GM12864 (cell line): ENCODE measurements around the gene CFAP74.
"Not testable (repeated sequence)": the region's sequence is repeated elsewhere in the genome, so short reads cannot be mapped to it uniquely, and the experiment has no call there.

ENCODE experiments used
- DNase-seq: peaks from one replicate; pipeline ENCODE4 v3.0.0-alpha.2; 2011; ENCODE audit warnings: low read depth
- H3K4me3 ChIP-seq: 2 replicates; pipeline ENCODE4 v1.5.1; 2011; ENCODE audit warnings: mild to moderate bottlenecking, low read depth, low read length, control low read depth
- TF ChIP-seq, protein P1 (sequence below): IDR thresholded peaks from 2 replicates; pipeline ENCODE4 v1.5.1; 2011; ENCODE audit warnings: low read depth, mild to moderate bottlenecking, moderate library complexity, low read length, control low read depth, inconsistent platforms; ENCODE audit errors: missing control alignments

The CFAP74 gene

DNA sequence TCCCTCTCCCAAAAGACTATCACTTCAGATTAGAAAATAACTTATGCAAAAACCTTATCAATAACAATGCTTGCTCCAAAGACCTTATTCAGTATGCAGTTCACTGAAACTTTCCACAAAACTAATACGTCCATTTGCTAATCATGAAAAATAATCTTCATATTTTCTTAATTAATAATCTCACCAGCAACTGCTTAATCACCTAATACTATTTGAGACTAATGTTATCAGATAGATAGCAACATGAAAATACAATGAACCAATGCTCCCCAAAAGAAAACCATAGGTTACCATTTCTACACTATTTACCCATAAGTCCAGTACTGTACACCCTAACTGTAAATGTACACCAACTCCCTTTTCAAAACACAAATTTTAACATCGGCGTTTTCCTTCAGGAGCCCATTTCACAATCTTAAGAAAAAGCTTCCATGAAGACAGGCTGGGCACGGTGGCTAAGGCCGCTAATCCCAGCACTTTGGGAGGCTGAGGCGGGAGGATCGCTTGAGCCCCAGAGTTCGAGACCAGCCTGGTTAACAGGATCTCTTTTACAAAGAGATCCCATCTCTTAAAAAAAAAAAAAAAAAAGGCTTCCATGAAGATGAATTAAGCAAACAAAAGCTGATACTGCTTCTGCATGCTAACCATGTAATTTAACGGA, 114.4 kb downstream of the CFAP74 start:
- DNase-seq = no peak
- TF ChIP-seq, protein P1, sequence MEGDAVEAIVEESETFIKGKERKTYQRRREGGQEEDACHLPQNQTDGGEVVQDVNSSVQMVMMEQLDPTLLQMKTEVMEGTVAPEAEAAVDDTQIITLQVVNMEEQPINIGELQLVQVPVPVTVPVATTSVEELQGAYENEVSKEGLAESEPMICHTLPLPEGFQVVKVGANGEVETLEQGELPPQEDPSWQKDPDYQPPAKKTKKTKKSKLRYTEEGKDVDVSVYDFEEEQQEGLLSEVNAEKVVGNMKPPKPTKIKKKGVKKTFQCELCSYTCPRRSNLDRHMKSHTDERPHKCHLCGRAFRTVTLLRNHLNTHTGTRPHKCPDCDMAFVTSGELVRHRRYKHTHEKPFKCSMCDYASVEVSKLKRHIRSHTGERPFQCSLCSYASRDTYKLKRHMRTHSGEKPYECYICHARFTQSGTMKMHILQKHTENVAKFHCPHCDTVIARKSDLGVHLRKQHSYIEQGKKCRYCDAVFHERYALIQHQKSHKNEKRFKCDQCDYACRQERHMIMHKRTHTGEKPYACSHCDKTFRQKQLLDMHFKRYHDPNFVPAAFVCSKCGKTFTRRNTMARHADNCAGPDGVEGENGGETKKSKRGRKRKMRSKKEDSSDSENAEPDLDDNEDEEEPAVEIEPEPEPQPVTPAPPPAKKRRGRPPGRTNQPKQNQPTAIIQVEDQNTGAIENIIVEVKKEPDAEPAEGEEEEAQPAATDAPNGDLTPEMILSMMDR = no peak
- peak overlapping the region; percentile 72 for H3K4me3 ChIP-seq

DNA sequence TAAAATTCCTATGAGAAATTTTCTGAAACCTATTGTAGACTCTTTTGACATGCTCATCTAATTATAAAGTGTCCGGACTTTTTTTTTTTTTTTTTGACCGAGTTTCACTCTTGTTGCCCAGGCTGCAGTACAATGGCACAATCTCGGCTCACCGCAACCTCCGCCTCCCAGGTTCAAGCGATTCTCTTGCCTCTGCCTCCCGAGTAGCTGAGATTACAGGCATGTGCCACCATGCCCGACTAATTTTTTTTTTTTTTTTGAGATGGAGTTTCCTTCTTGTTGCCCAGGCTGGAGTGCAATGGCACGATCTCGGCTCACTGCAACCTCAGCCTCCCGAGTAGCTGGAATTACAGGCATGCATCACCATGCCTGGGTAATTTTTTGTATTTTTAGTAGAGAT, 119.7 kb downstream of the CFAP74 start:
- DNase-seq, H3K4me3 ChIP-seq: not testable (repeated sequence)

DNA sequence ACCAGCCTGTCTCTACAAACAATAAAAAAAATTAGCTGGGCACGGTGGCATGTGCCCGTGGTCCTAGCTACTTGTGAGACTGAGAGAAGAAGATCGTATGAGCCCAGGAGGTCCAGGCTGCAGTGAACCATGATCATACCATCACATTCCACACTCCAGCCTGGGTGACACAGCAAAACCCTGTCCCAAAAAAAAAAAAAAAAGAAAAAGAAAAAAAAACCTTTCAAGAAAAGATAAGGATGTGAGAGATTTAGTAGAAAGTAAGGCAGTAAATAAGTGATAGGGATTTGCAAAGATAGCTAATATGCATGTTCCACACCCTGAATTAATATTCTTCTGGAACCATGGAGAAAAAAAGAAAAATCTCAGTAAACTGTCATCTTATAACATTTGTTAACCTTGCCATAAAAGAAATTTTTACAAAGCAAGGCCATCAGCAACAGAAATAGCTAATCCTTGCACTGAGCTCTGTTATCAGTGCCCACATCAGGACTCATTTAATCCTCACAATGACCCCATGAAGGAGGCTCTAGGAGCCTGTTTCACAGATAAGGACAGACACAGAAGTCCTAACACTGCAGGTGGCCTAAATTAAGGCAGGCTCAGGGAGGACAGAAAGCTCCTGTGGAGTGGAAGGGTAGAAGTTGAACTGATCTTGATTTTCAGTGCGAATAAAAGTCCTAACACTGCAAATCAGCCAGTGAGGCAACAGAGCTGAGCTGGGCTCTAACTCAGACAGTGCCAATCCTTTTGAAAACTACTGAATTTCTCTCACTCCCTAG, 120.3 kb downstream of the CFAP74 start:
- DNase-seq = no peak
- TF ChIP-seq, protein P1 = no peak
- no peak overlapping the region for H3K4me3 ChIP-seq

DNA sequence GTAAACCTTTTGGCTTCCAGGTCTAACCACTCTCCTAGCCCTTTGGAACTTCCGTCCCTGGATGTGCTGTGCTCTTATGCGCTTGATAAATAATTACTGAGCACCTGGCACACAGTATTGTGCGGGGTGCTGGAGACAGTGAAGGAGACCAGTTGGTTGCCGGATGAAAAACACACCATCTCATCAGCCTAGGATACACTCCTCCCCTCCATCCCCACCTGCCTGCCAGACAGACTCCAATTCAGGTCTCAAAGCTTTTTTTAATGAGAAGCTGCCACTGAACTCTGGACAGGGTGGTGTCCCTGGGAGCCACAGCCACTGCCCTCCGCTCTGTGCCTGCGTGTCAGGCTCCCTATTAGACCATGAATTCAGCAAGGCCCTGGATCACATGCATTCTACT, 121.9 kb downstream of the CFAP74 start:
- no peak overlapping the region for H3K4me3 ChIP-seq
- TF ChIP-seq, protein P1 = no peak
- DNase-seq = no peak

DNA sequence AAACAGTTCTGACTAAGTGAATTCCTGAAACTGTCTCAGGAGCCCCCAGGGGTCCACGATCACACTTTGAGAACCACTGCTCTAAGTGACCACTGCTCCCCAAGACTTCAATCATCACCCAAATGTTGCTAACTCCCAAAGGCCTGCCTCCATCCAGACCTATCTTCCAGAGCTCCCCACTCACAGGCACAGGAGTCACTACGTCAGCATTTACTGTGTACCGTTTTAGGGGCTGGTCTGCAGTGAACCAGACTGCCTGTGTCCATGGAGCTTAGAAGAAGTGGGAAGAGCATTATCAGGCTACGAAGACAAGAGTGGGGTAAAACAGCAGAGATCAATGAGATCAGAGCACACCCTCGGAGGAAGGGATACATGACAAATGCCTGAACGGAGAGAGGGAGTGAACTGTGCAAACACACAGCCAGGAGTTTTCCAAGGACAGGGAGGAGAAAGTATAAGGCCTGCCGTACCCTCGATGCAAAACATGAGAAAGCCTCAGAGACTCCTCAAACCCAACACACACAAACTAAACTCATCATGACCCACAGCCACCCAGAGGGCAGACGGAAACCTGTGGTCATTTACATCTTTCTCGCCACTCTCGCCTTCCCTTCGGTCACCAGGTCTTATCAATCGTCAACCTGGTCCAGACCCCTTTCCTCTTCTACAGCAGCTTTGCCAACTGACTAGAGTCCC, 122.8 kb downstream of the CFAP74 start:
- TF ChIP-seq, protein P1 = no peak
- H3K4me3 ChIP-seq = no peak overlapping the region
- DNase-seq = no peak

DNA sequence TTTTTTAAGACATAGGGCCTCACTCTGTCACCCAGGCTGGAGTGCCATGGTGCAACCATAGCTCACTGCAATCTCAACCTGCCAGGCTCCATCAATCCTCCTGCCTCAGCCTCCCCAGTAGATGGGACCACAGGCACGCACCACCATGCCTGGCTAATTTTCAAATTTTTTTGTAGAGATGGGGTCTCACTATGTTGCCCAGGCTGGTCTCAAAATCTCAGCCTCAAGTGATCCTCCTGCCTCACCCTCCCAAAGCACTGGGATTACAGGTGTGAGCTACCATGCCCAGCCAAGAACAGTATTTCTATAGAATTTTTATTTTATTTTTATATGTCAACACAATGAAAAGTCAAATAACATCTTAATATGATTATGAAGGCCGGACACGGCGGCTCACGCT, 123.6 kb downstream of the CFAP74 start:
- DNase-seq = no peak
- no peak overlapping the region for H3K4me3 ChIP-seq
- TF ChIP-seq, protein P1 = no peak

DNA sequence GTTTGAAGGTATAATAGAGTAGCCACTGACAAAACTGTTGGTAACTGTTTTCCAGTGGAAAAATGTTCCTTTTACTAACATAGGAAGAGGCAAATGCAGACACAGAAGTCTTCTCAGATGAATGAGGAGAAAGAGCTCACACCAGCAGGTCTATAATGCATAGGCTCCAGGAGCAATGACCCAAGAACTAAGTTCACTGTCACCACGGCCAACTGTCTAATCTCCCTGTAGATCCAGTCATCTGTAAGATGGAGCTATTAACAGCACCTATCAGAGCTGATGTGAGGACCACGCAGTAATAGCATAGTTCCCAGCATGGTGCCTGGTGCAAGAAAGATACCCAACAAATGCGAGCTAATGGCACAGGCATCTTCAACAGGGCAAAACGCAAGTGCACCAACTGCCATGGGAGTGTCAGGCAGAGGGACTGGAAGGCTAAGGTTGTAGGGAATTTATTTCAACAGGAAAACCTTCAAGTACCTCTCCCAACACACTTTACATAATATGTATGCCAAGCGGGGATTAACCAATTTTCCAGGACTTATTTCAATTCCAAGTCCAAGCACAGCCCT, 125.6 kb downstream of the CFAP74 start:
- TF ChIP-seq, protein P1 = no peak

More for the DNA sequence above, 125.6 kb downstream of the CFAP74 start:
- DNase-seq = no peak
- H3K4me3 ChIP-seq = no peak overlapping the region
